GM18499 (cell line): ENCODE measurements around the gene AHSG.

Experiments
- ATAC-seq: cut with Tn5 transposase; IDR thresholded peaks from one replicate; pipeline ENCODE4 v1.9.1; 2021; ENCODE audit warnings: moderate number of reproducible peaks; ENCODE audit not compliant: insufficient read depth, unreplicated experiment

Gene AHSG

GRCh38 chr3:186637686-186638085 lies 24.8 kb downstream of the AHSG start:
- no peak for ATAC-seq

GRCh38 chr3:186638259-186638658 lies 25.4 kb downstream of the AHSG start:
- no peak for ATAC-seq

- ATAC-seq = no peak
These were observed 27.1 kb downstream of the AHSG start, which contains the start of gene FETUB for GRCh38 chr3:186639778-186640472. Gene FETUB (plus strand): TSS chr3:186640399. CDS start chr3:186640461, 62 bp downstream.

- ATAC-seq = no peak
These were observed 27.6 kb downstream of the AHSG start for GRCh38 chr3:186640473-186640818.

GRCh38 chr3:186640929-186641328 lies 28.1 kb downstream of the AHSG start:
- ATAC-seq = no peak

GRCh38 chr3:186642014-186642413 lies 29.2 kb downstream of the AHSG start:
- ATAC-seq = no peak

- no peak for ATAC-seq
These were observed 30.6 kb downstream of the AHSG start for GRCh38 chr3:186643493-186643892.

GRCh38 chr3:186644683-186645082 lies 31.8 kb downstream of the AHSG start:
- ATAC-seq = no peak

- ATAC-seq = no peak
These were observed 33.2 kb downstream of the AHSG start for GRCh38 chr3:186646106-186646505.

- no peak for ATAC-seq
These were observed 34.0 kb downstream of the AHSG start for GRCh38 chr3:186646841-186647240.

- no peak for ATAC-seq
These were observed 36.0 kb downstream of the AHSG start for GRCh38 chr3:186648851-186649250.

- no peak for ATAC-seq
These were observed 38.9 kb downstream of the AHSG start for GRCh38 chr3:186651678-186652215.

GRCh38 chr3:186653080-186653707 lies 40.3 kb downstream of the AHSG start:
- ATAC-seq = peak; percentile 78

- ATAC-seq = no peak
These were observed 41.1 kb downstream of the AHSG start for GRCh38 chr3:186653984-186654383.

- no peak for ATAC-seq
These were observed 50.7 kb downstream of the AHSG start for GRCh38 chr3:186663361-186664118.

GRCh38 chr3:186664119-186664495 lies 51.2 kb downstream of the AHSG start:
- ATAC-seq = no peak

- no peak for ATAC-seq
These were observed 51.6 kb downstream of the AHSG start for GRCh38 chr3:186664506-186664905.

- ATAC-seq = no peak
These were observed 52.8 kb downstream of the AHSG start, which contains the start of gene HRG for GRCh38 chr3:186665625-186666188. Gene HRG (plus strand): TSS chr3:186666014. CDS start chr3:186666032, 18 bp downstream.

- no peak for ATAC-seq
These were observed 55.6 kb downstream of the AHSG start for GRCh38 chr3:186668426-186668825.

GRCh38 chr3:186669378-186670084 lies 56.7 kb downstream of the AHSG start:
- ATAC-seq = no peak
